Mesenchymal stem cell (in vitro differentiated cells and primary cell): ENCODE data around the gene NOL4L.

Experiments used
- DNase-seq: peaks from one replicate; pipeline ENCODE4 v3.0.0-alpha.2; 2013
- H2AFZ ChIP-seq: one replicate; pipeline ENCODE4 v1.6.1; 2013; ENCODE audit warnings: low read depth, mild to moderate bottlenecking, control low read depth, inconsistent platforms, low read length, moderate library complexity
- H2AK5ac ChIP-seq: 2 replicates; pipeline ENCODE4 v1.6.1; 2013; ENCODE audit warnings: low read length, moderate library complexity, mild to moderate bottlenecking, inconsistent platforms; ENCODE audit not compliant: severe bottlenecking
- H2BK120ac ChIP-seq: one replicate; pipeline ENCODE4 v1.6.1; 2013; ENCODE audit warnings: low read depth, mild to moderate bottlenecking, inconsistent platforms, low read length, moderate library complexity
- H2BK12ac ChIP-seq, 2 experiments: one replicate each; pipeline ENCODE4 v1.6.1; 2013; ENCODE audit warnings: inconsistent platforms in 2 of 2, low read length in 2 of 2, mild to moderate bottlenecking in 2 of 2, moderate library complexity in 2 of 2, control low read depth in 1 of 2
- H2BK15ac ChIP-seq: one replicate; pipeline ENCODE4 v1.6.1; 2013; ENCODE audit warnings: mild to moderate bottlenecking, low read depth, inconsistent platforms; ENCODE audit not compliant: poor library complexity, severe bottlenecking
- H2BK5ac ChIP-seq: 2 replicates; pipeline ENCODE4 v1.6.1; 2013; ENCODE audit warnings: low read depth, mild to moderate bottlenecking, low read length, control low read depth, inconsistent platforms; ENCODE audit not compliant: poor library complexity, severe bottlenecking
- H3K14ac ChIP-seq, 2 experiments: one replicate each; pipeline ENCODE4 v1.6.1; 2013; ENCODE audit warnings: inconsistent platforms in 2 of 2, low read length in 2 of 2, control low read depth in 1 of 2, mild to moderate bottlenecking in 1 of 2, moderate library complexity in 1 of 2
- H3K18ac ChIP-seq, 2 experiments: one replicate each; pipeline ENCODE4 v1.6.1; 2013; ENCODE audit warnings: inconsistent platforms in 2 of 2, low read length in 2 of 2, control low read depth in 1 of 2, low read depth in 1 of 2, mild to moderate bottlenecking in 1 of 2
- H3K23ac ChIP-seq, 2 experiments: one replicate each; pipeline ENCODE4 v1.6.1; 2013; ENCODE audit warnings: inconsistent platforms in 2 of 2, low read length in 2 of 2, mild to moderate bottlenecking in 2 of 2, moderate library complexity in 2 of 2, control low read depth in 1 of 2
- H3K27ac ChIP-seq: 2 replicates; pipeline ENCODE4 v1.5.1; 2013; ENCODE audit warnings: mild to moderate bottlenecking, moderate library complexity, low read length, control low read depth, inconsistent platforms; ENCODE audit not compliant: poor library complexity, severe bottlenecking
- H3K27me3 ChIP-seq, 2 experiments: 2 replicates each; pipeline versions ENCODE4 v1.6.1 to v1.7.0; 2013; ENCODE audit warnings: low read length in 2 of 2, mild to moderate bottlenecking in 2 of 2, moderate library complexity in 2 of 2, control low read depth in 1 of 2, inconsistent platforms in 1 of 2; ENCODE audit not compliant: control insufficient read depth in 1 of 2, insufficient read depth in 1 of 2
- H3K36me3 ChIP-seq, 2 experiments: 2 replicates each; pipeline versions ENCODE4 v1.6.1 to v1.7.0; 2013; ENCODE audit warnings: low read length in 2 of 2, control low read depth in 1 of 2, inconsistent platforms in 1 of 2, low read depth in 1 of 2, mild to moderate bottlenecking in 1 of 2; ENCODE audit not compliant: insufficient read depth in 2 of 2, control insufficient read depth in 1 of 2
- H3K4ac ChIP-seq, 2 experiments: one replicate each; pipeline ENCODE4 v1.6.1; 2013; ENCODE audit warnings: inconsistent platforms in 2 of 2, low read length in 2 of 2, mild to moderate bottlenecking in 2 of 2, moderate library complexity in 2 of 2, control low read depth in 1 of 2, low read depth in 1 of 2
- H3K4me1 ChIP-seq: 2 replicates; pipeline ENCODE4 v1.6.1; 2013; ENCODE audit warnings: low read depth, low read length, control low read depth; ENCODE audit not compliant: control insufficient read depth, insufficient read depth
- H3K4me2 ChIP-seq: 2 replicates; pipeline ENCODE4 v1.6.1; 2013; ENCODE audit warnings: low read length, mild to moderate bottlenecking, inconsistent platforms; ENCODE audit not compliant: poor library complexity, severe bottlenecking
- H3K4me3 ChIP-seq, 2 experiments: 2 replicates each; pipeline versions ENCODE4 v1.5.1 to v1.7.0; 2013; ENCODE audit warnings: low read length in 2 of 2, mild to moderate bottlenecking in 2 of 2, control low read depth in 1 of 2, low read depth in 1 of 2; ENCODE audit not compliant: insufficient read depth in 1 of 2
- H3K79me1 ChIP-seq: replicated peaks from 2 replicates; pipeline ENCODE4 v1.6.1; 2013; ENCODE audit warnings: mild to moderate bottlenecking, control low read depth, low read length, inconsistent platforms; ENCODE audit not compliant: poor library complexity, severe bottlenecking
- H3K9ac ChIP-seq: 2 replicates; pipeline ENCODE4 v1.7.0; 2013; ENCODE audit warnings: mild to moderate bottlenecking, low read length, moderate library complexity
- H3K9me3 ChIP-seq: 2 replicates; pipeline ENCODE4 v1.7.0; 2013; ENCODE audit warnings: mild to moderate bottlenecking, low read length; ENCODE audit not compliant: control insufficient read depth
- H4K8ac ChIP-seq: one replicate; pipeline ENCODE4 v1.6.1; 2013; ENCODE audit warnings: inconsistent platforms, mild to moderate bottlenecking, low read length, moderate library complexity
- H4K91ac ChIP-seq: one replicate; pipeline ENCODE4 v1.6.1; 2013; ENCODE audit warnings: mild to moderate bottlenecking, low read length, inconsistent platforms
- WGBS: methylation state at CpG from one replicate; pipeline ENCODE4 v1.1.7; 2013; ENCODE audit warnings: mixed read lengths; 5-methylcytosine and 5-hydroxymethylcytosine counted together

Gene NOL4L

GRCh38 chr20:32465092-32465900 lies 119.8 kb downstream of the NOL4L start:
- no peaks in the 10 kb centered on the region for H3K9me3 ChIP-seq
- H3K4me3 ChIP-seq, result peak overlapping the region in 1 of 2 experiments; percentile 32
- peak overlapping the region in 1 of 2 experiments; percentile 83 for H2BK12ac ChIP-seq
- H3K4ac ChIP-seq, result peak overlapping the region in 1 of 2 experiments; percentile 80
- peaks cover 0 to 75% of the 10 kb centered on the region in 2 experiments for H3K36me3 ChIP-seq
- peak; percentile 99 for DNase-seq
- H2BK15ac ChIP-seq, result peak overlapping the region; percentile 52
- H4K8ac ChIP-seq, result peak overlapping the region; percentile 86
- H3K27ac ChIP-seq, result peak overlapping the region; percentile 70
- peak overlapping the region; percentile 92 for H4K91ac ChIP-seq
- peak overlapping the region; percentile 67 for H2BK120ac ChIP-seq
- no peaks in the 10 kb centered on the region for H3K27me3 ChIP-seq
- peak overlapping the region; percentile 68 for H3K9ac ChIP-seq
- H2AFZ ChIP-seq, result no peak overlapping the region
- H3K4me2 ChIP-seq, result no peak overlapping the region
- 38% methylated on average over 24 of the region's 24 CpGs for WGBS
- H2AK5ac ChIP-seq, result peak overlapping the region; percentile 69
- no peak overlapping the region for H3K14ac ChIP-seq
- H3K18ac ChIP-seq, result peak overlapping the region; percentile 6 to 72
- H3K79me1 ChIP-seq, result peaks cover 12% of the 10 kb centered on the region
- H2BK5ac ChIP-seq, result no peak overlapping the region
- H3K4me1 ChIP-seq, result peaks cover 71% of the 10 kb centered on the region
- no peak overlapping the region for H3K23ac ChIP-seq

GRCh38 chr20:32464401-32465091 lies 120.6 kb downstream of the NOL4L start:
- H3K4ac ChIP-seq, result peak overlapping the region in 1 of 2 experiments; percentile 10
- no peak overlapping the region for H3K14ac ChIP-seq
- peak overlapping the region; percentile 29 for H4K91ac ChIP-seq
- peaks cover 5 to 78% of the 10 kb centered on the region in 2 experiments for H3K36me3 ChIP-seq
- H3K9ac ChIP-seq, result no peak overlapping the region
- no peak overlapping the region for H2BK120ac ChIP-seq
- peak overlapping the region; percentile 6 to 51 for H2BK12ac ChIP-seq
- H3K9me3 ChIP-seq, result no peaks in the 10 kb centered on the region
- no peak overlapping the region for H2BK5ac ChIP-seq
- no peak overlapping the region for H3K4me3 ChIP-seq
- no peak overlapping the region for H2BK15ac ChIP-seq
- H3K23ac ChIP-seq, result no peak overlapping the region
- no peak overlapping the region for H2AK5ac ChIP-seq
- peak overlapping the region; percentile 0 to 72 for H3K18ac ChIP-seq
- no peak overlapping the region for H4K8ac ChIP-seq
- peak overlapping the region; percentile 70 for H3K27ac ChIP-seq
- 93% methylated on average over 17 of the region's 20 CpGs for WGBS
- DNase-seq, result no peak
- H3K4me2 ChIP-seq, result no peak overlapping the region
- peaks cover 13% of the 10 kb centered on the region for H3K79me1 ChIP-seq
- H3K27me3 ChIP-seq, result no peaks in the 10 kb centered on the region
- peaks cover 64% of the 10 kb centered on the region for H3K4me1 ChIP-seq
- no peak overlapping the region for H2AFZ ChIP-seq

- no peak overlapping the region for H3K9ac ChIP-seq
- DNase-seq, result peak; percentile 72
- no peak overlapping the region for H3K4me2 ChIP-seq
- no peaks in the 10 kb centered on the region for H3K27me3 ChIP-seq
- H3K18ac ChIP-seq, result peak overlapping the region; percentile 61 to 87
- H4K8ac ChIP-seq, result peak overlapping the region; percentile 53
- peak overlapping the region in 1 of 2 experiments; percentile 82 for H2BK12ac ChIP-seq
- H4K91ac ChIP-seq, result peak overlapping the region; percentile 63
- H3K9me3 ChIP-seq, result no peaks in the 10 kb centered on the region
- no peak overlapping the region for H3K23ac ChIP-seq
- H3K27ac ChIP-seq, result peak overlapping the region; percentile 25
- no peak overlapping the region for H3K4me3 ChIP-seq
- WGBS, result 69% methylated on average over 28 of the region's 28 CpGs
- peaks cover 62% of the 10 kb centered on the region for H3K4me1 ChIP-seq
- peak overlapping the region; percentile 61 for H2BK15ac ChIP-seq
- peaks cover 5 to 78% of the 10 kb centered on the region in 2 experiments for H3K36me3 ChIP-seq
- H2BK5ac ChIP-seq, result no peak overlapping the region
- H2AK5ac ChIP-seq, result peak overlapping the region; percentile 67
- H3K4ac ChIP-seq, result peak overlapping the region; percentile 3 to 34
- H3K79me1 ChIP-seq, result peaks cover 15% of the 10 kb centered on the region
- H2AFZ ChIP-seq, result no peak overlapping the region
- no peak overlapping the region for H2BK120ac ChIP-seq
- peak overlapping the region in 1 of 2 experiments; percentile 2 for H3K14ac ChIP-seq
Measured at GRCh38 chr20:32463642-32464400, 121.3 kb downstream of the NOL4L start.
